ENCODE data around the gene SSMEM1. TPM values are rescaled to one million over a fixed set of nuclear protein-coding genes. Genes with fewer than 3 reads are reported as not detected.
"Not testable (repeated sequence)": the region's sequence is repeated elsewhere in the genome, so short reads cannot be mapped to it uniquely, and the experiment has no call there.

Gene SSMEM1
- total RNA-seq, 2 donors from 2014 or later: not detected

- Histone ChIP-seq H3K4me3 (no peak overlapping the region), H3K27me3 (no peaks in the 10 kb centered on the region), H3K27ac (no peak overlapping the region), H3K36me3 (no peaks in the 10 kb centered on the region), H3K9me3 (no peaks in the 10 kb centered on the region), H3K4me1 (peaks cover 0 to 8% of the 10 kb centered on the region in 2 donors)
- no peak for TF ChIP-seq CTCF (IDR thresholded peaks at IDR 0.05)
- no peak for DNase-seq (ENCODE audit: low spot score)
These were observed 16.0 kb downstream of the SSMEM1 start for GRCh38 chr7:130223646-130224045.

GRCh38 chr7:130224210-130224609, 16.6 kb downstream of the SSMEM1 start:
- DNase-seq (ENCODE audit: low spot score): no peak
- H3K4me1 ChIP-seq: peaks cover 0 to 11% of the 10 kb centered on the region in 2 donors
- H3K9me3 ChIP-seq: no peaks in the 10 kb centered on the region
- H3K36me3 ChIP-seq: no peaks in the 10 kb centered on the region
- H3K4me3 ChIP-seq: no peak overlapping the region
- TF ChIP-seq CTCF (IDR thresholded peaks at IDR 0.05): no peak
- H3K27me3 ChIP-seq: no peaks in the 10 kb centered on the region
- no peak overlapping the region for H3K27ac ChIP-seq

GRCh38 chr7:130224923-130225322, 17.3 kb downstream of the SSMEM1 start:
- H3K4me1 ChIP-seq: peaks cover 0 to 11% of the 10 kb centered on the region in 2 donors
- not testable (repeated sequence) for H3K27me3 ChIP-seq; H3K9me3 ChIP-seq; H3K4me3 ChIP-seq; DNase-seq (ENCODE audit: low spot score); H3K27ac ChIP-seq; H3K36me3 ChIP-seq

- Histone ChIP-seq H3K36me3 (no peaks in the 10 kb centered on the region), H3K9me3 (no peaks in the 10 kb centered on the region)
- DNase-seq (ENCODE audit: low spot score): no peak
These were observed 18.7 kb downstream of the SSMEM1 start for GRCh38 chr7:130226333-130226732.

GRCh38 chr7:130227883-130228575, 20.4 kb downstream of the SSMEM1 start:
- no peak for DNase-seq (ENCODE audit: low spot score)
- TF ChIP-seq CTCF (IDR thresholded peaks at IDR 0.05): no peak
- H3K4me1 ChIP-seq: peaks cover 0 to 11% of the 10 kb centered on the region in 2 donors
- H3K9me3 ChIP-seq: no peaks in the 10 kb centered on the region
- H3K36me3 ChIP-seq: no peaks in the 10 kb centered on the region
- no peak overlapping the region for H3K27ac ChIP-seq
- H3K4me3 ChIP-seq: no peak overlapping the region
- H3K27me3 ChIP-seq: no peaks in the 10 kb centered on the region

More at GRCh38 chr7:130226333-130226732, 18.7 kb downstream of the SSMEM1 start:
- TF ChIP-seq CTCF (IDR thresholded peaks at IDR 0.05): no peak
- Histone ChIP-seq H3K27me3 (no peaks in the 10 kb centered on the region), H3K27ac (no peak overlapping the region), H3K4me3 (no peak overlapping the region), H3K4me1 (peaks cover 0 to 11% of the 10 kb centered on the region in 2 donors)

- no peak for DNase-seq (ENCODE audit: low spot score)
- no peak for TF ChIP-seq CTCF (IDR thresholded peaks at IDR 0.05)
- no peaks in the 10 kb centered on the region for H3K27me3 ChIP-seq
- H3K4me1 ChIP-seq: peaks cover 0 to 11% of the 10 kb centered on the region in 2 donors
- H3K9me3 ChIP-seq: no peaks in the 10 kb centered on the region
- H3K36me3 ChIP-seq: no peaks in the 10 kb centered on the region
- H3K4me3 ChIP-seq: no peak overlapping the region
- H3K27ac ChIP-seq: no peak overlapping the region
These were observed 21.3 kb downstream of the SSMEM1 start for GRCh38 chr7:130228840-130229502.

- peaks cover 0 to 11% of the 10 kb centered on the region in 2 donors for H3K4me1 ChIP-seq
- DNase-seq (ENCODE audit: low spot score): not testable (repeated sequence)
These were observed 22.3 kb downstream of the SSMEM1 start for GRCh38 chr7:130229981-130230380.

More at GRCh38 chr7:130229981-130230380, 22.3 kb downstream of the SSMEM1 start:
- H3K27me3 ChIP-seq, H3K27ac ChIP-seq, H3K36me3 ChIP-seq, H3K4me3 ChIP-seq, H3K9me3 ChIP-seq: not testable (repeated sequence)

Data from right atrium auricular region (tissue), 2 donors.